Measurements from ENCODE around the gene DEFB124. TPM values are rescaled to one million over a fixed set of nuclear protein-coding genes. Genes with fewer than 3 reads are reported as not detected.
A peak's percentile ranks its signal among the peaks of the same experiment; 100 is the strongest.

Gene DEFB124
- total RNA-seq, 1 experiment from 2014 or later, result not detected

DNA sequence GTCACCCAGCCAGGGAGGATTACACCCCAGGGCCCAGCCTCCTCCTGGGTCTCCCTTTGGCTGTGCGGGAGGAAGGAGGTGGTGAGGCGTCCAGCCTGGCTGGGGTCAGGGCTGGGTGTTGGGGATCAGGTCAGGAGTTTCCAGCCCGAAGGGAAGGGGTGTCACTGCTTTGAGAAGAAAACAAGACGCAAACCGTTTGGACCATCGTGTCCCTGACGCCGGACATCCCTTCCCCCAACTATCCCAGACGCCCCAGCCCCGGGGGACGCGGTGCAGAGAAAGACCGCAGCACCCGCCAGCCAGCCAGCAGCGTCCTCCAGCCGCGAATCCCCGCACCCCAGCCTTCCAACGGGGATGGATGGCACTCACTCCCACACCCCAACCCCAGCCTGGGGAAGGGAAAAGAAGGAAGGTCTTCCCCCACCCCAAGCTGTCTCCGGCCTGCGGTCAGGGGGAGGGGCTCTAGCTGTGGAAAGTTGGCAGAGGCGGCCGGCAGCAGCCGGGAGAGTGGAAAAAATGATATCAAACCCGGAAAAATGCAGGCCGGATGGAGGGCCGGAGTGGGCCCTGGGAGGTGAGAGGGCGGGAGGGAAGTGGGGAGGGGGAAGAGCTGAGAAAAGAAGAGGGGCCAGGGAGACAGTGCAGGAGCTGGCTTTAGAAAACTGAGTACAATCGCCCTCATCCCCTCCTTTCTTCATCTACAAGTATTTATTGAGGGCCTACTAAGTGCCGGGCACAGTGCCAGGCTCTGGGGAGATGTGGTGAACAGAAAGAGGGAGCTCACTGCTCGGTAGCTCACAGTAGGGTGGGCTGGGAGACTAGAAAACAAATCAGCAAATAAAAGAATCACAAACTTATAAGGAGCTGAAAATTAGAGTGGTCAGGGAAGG lies 10.8 kb upstream of the DEFB124 start:
- H3T11ph ChIP-seq (ENCODE audit: low read length), result no peak overlapping the region
- TF ChIP-seq, protein P1, sequence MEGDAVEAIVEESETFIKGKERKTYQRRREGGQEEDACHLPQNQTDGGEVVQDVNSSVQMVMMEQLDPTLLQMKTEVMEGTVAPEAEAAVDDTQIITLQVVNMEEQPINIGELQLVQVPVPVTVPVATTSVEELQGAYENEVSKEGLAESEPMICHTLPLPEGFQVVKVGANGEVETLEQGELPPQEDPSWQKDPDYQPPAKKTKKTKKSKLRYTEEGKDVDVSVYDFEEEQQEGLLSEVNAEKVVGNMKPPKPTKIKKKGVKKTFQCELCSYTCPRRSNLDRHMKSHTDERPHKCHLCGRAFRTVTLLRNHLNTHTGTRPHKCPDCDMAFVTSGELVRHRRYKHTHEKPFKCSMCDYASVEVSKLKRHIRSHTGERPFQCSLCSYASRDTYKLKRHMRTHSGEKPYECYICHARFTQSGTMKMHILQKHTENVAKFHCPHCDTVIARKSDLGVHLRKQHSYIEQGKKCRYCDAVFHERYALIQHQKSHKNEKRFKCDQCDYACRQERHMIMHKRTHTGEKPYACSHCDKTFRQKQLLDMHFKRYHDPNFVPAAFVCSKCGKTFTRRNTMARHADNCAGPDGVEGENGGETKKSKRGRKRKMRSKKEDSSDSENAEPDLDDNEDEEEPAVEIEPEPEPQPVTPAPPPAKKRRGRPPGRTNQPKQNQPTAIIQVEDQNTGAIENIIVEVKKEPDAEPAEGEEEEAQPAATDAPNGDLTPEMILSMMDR (conservative IDR thresholded peaks at IDR 0.05), result no peak
- H4K5ac ChIP-seq (ENCODE audit: insufficient read length, low read depth, low read length), result no peak overlapping the region
- WGBS (ENCODE audit: extremely low coverage, insufficient read length, low lambda C conversion rate), result no CpG with 5 or more reads among the region's 31 CpGs
- no peak overlapping the region for H3K14ac ChIP-seq (ENCODE audit: insufficient read depth, low read length)
- H2BK20ac ChIP-seq (ENCODE audit: low read depth, low read length, poor library complexity, severe bottlenecking), result no peak overlapping the region
- Mint-ChIP-seq H3K27me3 (ENCODE audit: low read depth) (peaks cover 16% of the 10 kb centered on the region), H3K9me3 (peaks cover 77 to 95% of the 10 kb centered on the region in 2 experiments), H3K4me1 (no peaks in the 10 kb centered on the region), H3K4me3 (0 out of 5 replicates have a peak overlapping the region, but pooled peaks of 1 of the 2 experiments have one; percentile 41), H3K27ac (no peak overlapping the region), H3K36me3 (ENCODE audit: insufficient read depth in 1 of 3, low read depth in 3 of 3) (peaks cover 8 to 44% (median 23%) of the 10 kb centered on the region in 3 experiments)
- H4K8ac ChIP-seq (replicated peaks; ENCODE audit: insufficient read length, low read depth, low read length), result no peak overlapping the region
- no peak overlapping the region for H2AFZ ChIP-seq (ENCODE audit: low read length)
- no peak overlapping the region for H3K18ac ChIP-seq (ENCODE audit: insufficient read length, low read depth, low read length)
- no peaks in the 10 kb centered on the region for H3K23me2 ChIP-seq (ENCODE audit: insufficient read length, low read depth, low read length, poor library complexity, severe bottlenecking)
- no peaks in the 10 kb centered on the region for H3K4me1 ChIP-seq (ENCODE audit: insufficient read depth, low read length)
- H3K79me2 ChIP-seq (ENCODE audit: insufficient read depth, low read length), result no peaks in the 10 kb centered on the region
- H2BK120ac ChIP-seq (ENCODE audit: low read depth, low read length, poor library complexity, severe bottlenecking), result no peak overlapping the region
- H4K20me1 ChIP-seq (ENCODE audit: control insufficient read depth, insufficient read depth, insufficient read length), result no peaks in the 10 kb centered on the region
- H3K79me1 ChIP-seq (ENCODE audit: insufficient read depth, low read depth, low read length, poor library complexity, severe bottlenecking), result no peaks in the 10 kb centered on the region
- H2BK12ac ChIP-seq (ENCODE audit: insufficient read length, low read depth, low read length), result no peak overlapping the region
- no peak for DNase-seq
- H3K27ac ChIP-seq (ENCODE audit: insufficient read length, low read depth, low read length), result no peak overlapping the region
- H3K23ac ChIP-seq (ENCODE audit: insufficient read length, low read depth, low read length), result no peak overlapping the region
- H4K91ac ChIP-seq (ENCODE audit: insufficient read length, low read depth, low read length), result no peak overlapping the region
- no peak overlapping the region for H3K4ac ChIP-seq (ENCODE audit: low read depth, low read length)
- H3K9ac ChIP-seq (ENCODE audit: extremely low read depth, insufficient read length, low read length), result no peak overlapping the region
- H2AK5ac ChIP-seq (ENCODE audit: insufficient read length, low read length), result no peak overlapping the region
- H3K27me3 ChIP-seq (ENCODE audit: insufficient read depth, low read length), result 0 out of 2 replicates have a peak, but pooled peaks cover 2% of the 10 kb centered on the region
- H2BK15ac ChIP-seq (ENCODE audit: low read depth, low read length), result no peak overlapping the region
- no peak overlapping the region for H3K56ac ChIP-seq (ENCODE audit: insufficient read length, low read depth, low read length)
- H3K4me2 ChIP-seq (ENCODE audit: insufficient read depth, insufficient read length, low read length), result peak overlapping the region; percentile 10
- H2BK5ac ChIP-seq (ENCODE audit: insufficient read length, low read length), result no peak overlapping the region
- H3K9me3 ChIP-seq (ENCODE audit: control insufficient read depth, low read depth, low read length), result peaks cover 72% of the 10 kb centered on the region
